Kidney capillary endothelial cell (primary cell): ENCODE measurements around the gene PPTC7.
A peak's percentile ranks its signal among the peaks of the same experiment; 100 is the strongest.
"Not testable (repeated sequence)": the region's sequence is repeated elsewhere in the genome, so short reads cannot be mapped to it uniquely, and the experiment has no call there.

Source experiments
- DNase-seq: peaks from one replicate; pipeline ENCODE4 v3.0.0-alpha.2; 2018; ENCODE audit warnings: low spot score

The PPTC7 gene

DNA sequence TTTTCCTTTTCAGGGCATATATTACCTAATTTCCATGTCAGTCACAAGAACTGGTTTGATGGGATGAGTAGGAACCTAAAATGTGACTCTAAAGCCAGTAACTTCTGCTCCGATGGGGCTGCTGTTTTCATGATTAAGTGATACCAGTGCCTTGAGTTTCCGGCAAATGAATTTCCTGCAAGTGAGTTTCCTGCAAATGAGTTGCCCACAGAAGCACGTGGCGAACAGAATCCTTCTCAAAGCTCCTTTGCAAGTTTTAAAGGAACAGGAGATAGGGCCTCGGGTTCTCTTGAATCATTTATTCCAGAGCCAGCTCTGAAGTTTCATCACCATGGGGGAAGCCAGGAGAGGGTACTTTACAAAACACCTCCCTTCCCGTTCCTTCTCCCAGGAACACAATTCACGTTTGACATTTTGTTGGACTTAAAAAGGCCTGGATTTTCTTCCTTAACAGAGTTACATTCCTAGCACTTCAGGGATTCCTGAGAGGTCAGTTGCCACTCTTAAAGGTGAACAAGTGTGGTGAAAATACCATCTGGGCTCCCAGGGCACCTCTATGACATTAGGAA lies 2.2 kb upstream of the PPTC7 start:
- DNase-seq, result peak; percentile 74

DNA sequence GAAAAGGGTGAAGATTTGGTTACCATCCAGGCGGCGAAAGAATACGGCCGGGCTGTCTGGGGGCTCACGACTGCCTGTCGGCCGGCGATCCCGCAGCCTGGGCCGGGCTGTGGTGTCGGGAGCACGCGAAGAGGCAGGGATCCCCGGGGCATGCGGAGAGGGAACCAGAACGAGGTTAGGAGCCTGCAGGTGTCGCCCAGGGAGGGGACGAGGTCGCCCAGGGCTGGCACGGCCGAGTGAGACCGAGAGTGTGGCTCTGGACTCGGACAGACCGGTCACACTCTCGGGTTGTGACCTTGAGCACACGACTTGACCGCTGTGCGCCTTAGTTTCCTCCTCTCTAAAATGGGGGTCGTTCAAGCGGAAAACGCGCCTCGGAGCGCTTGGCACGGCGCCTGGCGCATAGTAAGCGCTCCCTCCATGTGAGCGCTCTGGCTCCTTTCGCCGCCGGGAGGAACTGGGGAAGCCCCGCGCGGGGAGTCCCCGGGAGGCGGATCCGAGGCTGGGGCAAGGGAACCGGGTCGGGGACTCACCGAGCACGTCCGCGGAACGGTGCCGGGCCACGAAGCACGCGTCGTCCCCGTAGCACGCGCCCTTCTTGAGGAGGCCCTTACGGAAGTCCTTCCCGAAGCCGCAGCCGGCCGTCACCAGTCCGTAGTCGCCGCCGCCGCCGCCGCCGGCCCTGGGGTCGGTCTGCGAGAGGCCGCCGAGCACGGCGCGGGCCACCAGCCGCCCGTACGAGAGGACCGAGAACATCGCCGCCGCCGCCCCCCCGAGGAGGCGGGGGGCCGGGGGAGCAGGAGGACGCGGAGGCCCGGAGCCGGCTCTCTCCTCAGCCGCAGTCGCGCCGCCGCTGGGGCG lies 612 bp downstream of the PPTC7 start:
- peak; percentile 30 for DNase-seq

DNA sequence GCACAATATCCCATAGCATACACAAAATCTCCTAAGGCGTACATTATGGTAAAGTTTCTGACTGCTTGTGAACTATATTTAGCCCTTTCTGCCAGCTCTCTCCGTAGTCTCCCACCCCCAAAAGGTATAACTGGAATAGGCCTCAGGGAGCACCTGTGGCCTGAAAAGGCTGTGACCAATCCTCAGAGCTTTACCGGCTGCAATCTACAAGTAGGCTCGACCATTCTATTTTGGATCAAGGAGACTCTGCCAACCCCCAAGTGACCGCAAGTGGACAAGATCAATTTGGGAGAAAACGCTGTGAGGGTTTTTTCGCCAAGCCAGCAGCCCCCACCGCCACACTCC lies 1.2 kb downstream of the PPTC7 start:
- DNase-seq, result no peak

DNA sequence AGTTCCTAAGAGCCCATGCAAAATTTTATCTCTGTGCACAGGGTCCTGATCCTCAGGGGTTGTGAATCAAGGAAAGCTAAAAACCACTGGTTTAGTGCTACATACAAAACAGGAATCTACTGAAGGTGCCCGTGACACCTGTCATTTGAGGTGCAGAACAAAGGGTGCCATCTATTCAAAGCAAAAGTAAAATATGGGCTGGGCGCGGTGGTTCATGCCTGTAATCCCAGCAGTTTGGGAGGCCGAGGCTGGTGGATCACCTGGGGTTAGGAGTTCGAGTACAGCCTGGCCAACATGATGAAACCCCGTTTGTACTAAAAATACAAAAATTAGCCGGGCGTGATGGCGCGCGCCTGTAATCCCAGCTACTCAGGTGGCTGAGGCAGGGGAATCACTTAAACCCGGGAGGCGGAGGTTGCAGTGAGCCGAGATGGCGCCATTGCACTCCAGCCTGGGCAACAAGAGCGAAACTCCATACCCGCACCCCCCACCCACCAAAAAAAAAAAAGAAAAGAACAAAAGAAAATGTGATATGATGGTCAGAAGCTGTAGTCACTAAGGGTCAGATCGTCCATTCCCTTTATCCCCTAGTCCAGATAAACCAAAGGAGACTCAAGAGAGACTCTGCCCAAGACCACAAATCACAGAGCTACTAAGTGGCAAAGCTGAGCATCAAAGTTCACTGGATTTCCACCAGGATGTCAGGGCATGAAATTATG lies 3.4 kb downstream of the PPTC7 start:
- no peak for DNase-seq

DNA sequence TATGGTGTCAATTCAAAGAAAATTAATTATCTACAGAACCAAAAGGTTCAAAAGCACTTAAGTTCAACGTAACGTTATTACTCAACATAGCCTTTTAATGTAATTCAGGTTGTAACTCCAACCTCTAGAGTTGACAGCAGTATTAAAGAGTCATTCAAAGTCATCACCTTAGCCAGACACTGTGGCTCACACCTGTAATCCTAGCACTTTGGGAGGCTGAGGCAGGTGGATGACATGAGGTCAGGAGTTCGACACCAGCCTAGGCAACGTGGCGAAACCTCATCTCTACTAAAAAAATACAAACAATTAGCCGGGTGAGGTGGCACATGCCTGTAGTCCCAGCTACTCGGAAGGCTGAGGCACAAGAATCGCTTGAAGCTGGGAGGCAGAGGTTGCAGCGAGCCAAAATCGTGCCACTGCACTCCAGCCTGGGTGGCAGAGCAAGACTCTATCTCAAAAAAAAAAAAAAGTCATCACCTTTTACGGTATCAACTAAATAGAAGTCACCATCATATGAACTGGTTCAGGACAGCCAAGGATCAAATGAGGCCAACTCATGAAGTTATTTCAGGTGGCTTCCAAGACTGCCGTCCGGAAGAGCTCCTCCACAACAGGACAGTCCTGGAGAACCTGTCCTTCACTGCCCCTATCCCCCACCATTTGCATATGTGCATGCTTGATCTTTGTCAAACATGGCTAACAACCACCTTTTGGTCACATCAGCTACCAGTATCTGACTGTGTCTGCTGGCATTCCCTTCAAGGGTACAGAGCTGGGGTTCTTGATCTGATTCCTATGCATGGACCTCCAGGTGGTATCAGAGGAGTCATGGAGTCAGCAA lies 4.2 kb downstream of the PPTC7 start:
- no peak for DNase-seq

DNA sequence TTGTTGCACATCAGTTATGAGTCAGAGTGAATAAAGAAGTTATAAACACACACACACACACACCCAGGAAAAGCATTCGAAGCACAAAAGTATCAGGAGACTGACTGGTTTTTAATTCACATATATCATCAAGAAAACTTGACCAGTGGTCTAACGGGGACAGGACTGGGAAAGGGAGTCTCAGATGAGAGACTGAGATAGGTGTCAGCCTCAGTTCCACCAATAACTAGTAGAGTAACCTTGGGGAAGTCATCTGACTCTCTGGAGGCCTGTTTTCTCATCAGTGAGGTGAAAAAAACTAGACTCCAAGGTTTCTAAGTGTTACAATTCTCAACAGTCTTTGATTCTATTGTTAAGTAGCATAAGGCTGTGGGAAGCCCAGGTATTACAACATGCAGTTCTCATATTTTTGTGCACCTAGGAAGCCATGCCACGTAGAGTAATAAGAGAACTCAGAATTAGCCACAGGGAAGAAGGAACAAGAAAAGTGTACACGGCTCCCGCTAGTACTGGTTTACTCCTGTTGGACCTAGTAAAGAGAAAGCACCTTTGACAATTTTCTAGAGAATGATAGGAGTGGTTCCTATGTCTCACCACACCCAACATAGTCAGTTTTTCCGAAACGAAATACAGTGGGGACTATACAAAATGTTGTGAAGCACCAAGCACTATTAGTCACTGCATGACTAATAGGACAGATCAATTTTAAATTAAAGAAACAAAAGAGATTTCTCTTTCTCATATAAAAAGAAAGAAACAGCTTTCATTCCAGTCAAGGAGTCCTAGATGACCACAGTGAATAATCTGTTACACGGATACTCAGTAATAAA lies 5.0 kb downstream of the PPTC7 start:
- DNase-seq, result peak; percentile 38

DNA sequence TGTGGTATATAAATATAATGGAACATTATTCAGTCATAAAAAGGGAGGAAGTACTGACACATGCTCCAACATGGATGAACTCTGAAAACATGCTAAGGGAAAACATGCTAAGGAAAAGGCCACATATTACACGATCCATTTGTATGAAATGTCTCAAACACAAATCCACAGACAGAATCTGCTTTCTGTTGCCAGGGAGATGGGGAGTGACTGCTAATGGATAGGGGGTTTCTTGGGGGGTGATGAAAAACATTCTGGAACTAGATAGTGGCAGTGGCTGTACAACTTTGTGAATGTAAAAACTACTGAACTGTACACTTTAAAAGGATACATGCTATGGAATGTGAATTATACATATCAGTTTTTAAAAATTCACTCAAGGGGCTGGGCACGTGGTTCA lies 6.6 kb downstream of the PPTC7 start:
- no peak for DNase-seq

DNA sequence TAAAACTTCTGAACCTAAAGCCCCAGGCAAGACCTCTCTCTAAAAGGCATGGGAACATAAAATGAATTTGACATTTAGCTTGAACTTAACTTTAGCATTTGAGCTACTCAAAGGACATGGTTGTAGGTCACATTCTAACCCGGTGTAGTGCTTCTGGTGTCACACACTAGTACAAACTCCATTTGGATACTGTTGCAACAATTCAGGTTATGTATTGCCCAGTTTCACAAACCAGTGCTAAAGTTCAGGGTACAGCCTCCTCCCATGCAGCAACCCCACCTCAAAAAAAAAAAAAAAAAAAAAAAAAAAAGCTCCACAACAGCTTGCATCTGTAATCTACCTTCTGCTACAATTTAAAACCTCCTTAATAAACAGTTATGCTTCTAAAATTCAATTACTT lies 7.8 kb downstream of the PPTC7 start:
- DNase-seq, result no peak

DNA sequence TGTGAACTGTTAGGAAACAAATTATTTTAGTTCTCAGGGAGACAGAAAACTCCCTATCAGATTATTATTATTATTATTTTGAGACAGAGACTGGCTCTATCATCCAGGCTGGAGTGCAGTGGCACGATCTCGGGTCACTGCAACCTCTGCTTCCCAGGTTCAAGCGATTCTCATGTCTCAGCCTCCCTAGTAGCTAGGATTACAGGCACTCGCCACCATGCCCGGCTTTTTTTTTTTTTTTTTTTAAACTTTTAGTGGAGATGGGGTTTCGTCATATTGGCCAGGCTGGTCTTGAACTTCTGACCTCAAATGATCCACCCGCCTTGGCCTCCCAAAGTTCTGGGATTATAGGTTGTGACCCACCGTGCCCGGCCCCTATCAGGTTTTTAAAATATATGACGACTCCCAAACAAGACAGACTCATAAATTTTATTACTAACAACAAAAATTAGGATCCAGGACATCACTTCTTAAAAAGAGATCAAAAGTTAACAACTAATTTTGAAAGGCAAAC lies 8.3 kb downstream of the PPTC7 start:
- not testable (repeated sequence) for DNase-seq

DNA sequence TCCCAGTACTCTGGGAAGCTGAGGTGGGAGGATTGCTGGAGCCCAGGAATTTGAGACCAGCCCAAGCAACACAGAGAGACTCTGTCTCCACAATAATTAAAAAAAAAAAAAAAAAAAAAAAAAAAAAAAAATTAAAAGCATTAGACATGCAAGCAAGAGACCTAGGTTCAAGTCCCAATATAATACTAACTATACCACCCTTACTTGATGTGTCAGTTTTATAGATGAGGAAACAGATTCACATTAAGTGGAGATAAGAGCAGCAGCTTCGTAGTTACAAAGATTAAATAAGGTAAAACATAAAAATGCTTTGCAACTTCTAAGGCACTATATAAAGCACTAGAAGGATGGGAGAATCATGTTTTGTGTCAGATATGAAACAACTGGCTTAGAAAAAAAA lies 9.1 kb downstream of the PPTC7 start:
- no peak for DNase-seq

DNA sequence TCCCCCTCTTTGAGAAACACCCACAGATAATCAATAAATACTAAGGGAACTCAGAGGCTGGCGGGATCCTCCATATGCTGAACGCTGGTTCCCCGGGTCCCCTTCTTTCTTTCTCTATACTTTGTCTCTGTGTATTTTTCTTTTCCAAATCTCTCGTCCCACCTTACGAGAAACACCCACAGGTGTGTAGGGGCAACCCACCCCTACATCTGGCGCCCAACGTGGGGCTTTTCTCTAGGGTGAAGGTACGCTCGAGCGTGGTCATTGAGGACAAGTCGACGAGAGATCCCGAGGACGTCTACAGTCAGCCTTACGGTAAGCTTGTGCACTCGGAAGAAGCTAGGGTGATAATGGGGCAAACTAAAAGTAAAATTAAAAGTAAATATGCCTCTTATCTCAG lies 12.3 kb downstream of the PPTC7 start:
- not testable (repeated sequence) for DNase-seq

DNA sequence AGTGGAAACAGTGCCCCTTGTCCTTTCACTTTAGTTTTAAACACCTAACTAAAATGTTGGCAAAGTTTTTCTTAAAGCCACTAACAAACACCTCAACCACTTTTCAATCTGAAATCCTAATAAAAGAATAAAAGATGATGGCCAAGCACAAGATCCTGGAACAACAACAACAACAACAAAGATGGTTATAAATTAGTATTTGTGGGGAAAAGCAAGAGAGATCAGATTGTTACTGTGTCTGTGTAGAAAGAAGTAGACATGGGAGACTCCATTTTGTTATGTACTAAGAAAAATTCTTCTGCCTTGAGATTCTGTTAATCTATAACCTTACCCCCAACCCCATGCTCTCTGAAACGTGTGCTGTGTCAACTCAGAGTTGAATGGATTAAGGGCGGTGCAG lies 13.3 kb downstream of the PPTC7 start:
- not testable (repeated sequence) for DNase-seq

DNA sequence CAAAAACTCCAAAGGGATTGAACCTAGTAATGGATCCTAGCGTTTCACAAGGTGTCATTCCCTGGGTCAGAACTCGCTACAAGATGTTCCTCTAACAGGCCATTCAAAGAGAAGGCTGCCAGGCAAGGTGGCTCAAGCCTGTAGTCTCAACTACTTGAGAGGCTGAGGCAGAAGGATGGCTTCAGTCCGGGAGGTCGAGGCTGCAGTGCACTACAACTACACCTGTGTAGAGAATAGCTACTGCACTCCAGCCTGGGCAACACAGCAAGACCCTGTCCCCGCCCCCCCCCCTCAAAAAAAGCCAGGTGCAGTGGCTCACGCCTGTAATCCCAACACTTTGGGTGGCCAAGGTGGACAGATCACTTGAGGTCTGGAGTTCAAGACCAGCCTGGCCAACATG lies 14.4 kb downstream of the PPTC7 start:
- DNase-seq, result no peak

DNA sequence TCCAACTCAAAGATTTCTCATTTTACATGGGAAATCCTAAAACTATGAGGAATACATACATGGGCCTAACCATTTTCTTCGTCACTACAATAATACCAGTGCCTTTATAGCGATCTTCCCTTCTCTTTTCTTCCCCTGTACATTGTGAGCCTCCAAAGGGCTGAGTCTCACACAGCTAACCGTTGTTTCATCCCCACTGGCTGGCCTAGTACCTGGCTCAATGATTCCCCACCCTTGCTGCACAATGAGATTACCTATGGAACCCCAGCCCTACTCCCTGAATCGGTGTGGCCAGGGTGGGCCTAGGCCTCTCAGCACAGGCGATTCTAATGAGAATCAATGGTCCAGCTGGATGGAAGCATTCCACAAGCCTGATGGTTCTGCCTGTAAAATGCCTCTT lies 16.1 kb downstream of the PPTC7 start:
- DNase-seq, result no peak

DNA sequence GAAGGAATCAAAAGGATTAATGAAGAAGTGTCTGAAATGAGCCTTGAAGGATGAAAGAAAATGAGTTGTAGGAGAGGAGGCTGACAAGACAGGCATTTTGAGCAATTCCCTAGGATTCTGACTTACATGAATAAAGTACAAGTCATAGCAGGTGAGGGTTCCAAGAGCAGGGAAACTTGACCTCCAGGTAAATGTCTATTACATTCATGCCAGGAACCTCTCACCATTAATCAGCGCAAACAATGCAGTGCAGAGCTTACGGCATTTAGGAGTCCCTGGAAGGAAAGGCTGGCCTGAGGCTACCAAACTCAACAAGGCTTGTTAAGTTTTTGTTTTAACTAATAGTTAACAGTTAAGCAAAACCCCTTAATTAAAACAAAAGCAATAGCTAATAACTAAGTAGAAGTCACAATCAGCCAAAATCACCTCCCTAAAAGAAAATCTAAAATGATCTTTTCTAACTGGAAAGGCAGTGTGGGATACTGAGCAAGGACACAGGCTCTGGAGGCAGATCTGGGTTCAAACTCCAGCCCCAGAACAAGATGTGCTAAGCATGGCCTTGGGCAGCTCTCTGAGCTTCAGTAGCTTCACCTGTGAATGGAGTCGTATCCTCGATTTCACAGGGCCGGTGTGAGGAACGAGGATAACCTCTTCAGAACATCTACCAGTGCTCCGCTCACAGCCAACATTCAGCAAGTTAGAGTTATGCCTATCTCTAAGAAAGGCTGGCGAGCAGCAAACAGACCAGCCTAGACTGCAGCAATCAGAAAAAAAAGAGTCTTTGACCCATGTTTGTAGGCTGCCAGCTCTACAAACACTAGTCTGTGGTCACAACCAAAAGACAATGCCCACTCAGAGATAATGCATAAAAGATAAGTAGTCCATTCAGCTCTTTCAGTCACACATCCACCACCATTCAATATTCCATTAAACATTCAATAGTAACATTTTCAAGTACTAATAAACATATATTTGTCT lies 16.9 kb downstream of the PPTC7 start:
- no peak for DNase-seq

DNA sequence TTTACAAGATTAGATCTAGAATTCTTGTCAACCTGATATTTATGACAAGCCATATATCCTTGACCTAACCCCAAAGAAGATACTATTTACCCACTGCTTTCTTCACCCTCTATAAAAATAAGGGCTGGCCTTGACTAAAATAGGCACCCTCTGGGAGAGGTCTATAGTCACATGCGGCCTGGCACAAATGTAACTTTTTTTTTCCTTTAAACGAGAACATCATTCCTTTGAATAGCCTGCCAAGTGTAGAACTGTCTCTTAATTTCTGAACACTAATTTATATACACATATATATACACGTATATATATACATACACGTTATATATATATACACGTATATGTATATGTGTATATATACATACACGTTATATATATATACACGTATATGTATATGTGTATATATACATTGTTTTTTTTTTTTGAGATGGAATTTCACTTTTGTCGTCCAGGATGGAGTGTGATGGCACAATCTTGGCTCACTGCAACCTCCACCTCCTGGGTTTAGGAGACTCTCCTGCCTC lies 18.6 kb downstream of the PPTC7 start:
- DNase-seq, result no peak

DNA sequence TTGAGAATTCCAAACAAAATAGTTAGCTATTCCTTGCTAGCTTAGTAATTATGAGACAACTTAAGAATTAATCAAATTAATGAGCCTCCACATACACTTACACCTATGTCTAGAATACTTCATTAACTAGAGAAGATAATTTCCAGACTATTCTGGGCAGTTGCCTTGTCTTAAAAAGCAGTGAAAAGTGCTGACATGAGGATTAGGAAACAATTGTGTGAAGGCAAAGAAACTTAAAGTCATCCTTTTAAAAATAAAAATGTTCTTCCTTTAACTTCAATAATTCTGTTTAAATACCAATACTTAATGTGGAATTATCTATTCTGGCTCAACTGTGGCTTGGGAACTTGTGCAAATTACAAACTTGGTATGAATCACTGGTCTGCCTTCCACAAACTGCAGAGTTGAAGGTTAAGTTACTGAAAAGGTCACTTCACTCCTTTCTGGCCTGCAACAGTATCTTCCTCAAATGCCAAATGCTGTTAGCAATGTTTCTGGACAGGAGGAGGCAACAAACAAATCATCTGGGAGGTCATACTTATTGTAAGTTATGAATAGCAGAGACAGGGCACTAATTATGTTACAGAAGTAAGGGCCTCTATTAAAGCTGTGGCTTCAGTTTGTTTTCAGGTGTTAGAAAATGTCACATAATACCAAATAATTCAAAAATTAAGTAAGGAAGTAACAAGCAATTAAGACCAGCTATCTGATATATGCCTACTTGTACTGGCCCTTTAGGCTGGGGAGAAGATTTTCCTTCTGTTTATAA lies 19.2 kb downstream of the PPTC7 start:
- no peak for DNase-seq

DNA sequence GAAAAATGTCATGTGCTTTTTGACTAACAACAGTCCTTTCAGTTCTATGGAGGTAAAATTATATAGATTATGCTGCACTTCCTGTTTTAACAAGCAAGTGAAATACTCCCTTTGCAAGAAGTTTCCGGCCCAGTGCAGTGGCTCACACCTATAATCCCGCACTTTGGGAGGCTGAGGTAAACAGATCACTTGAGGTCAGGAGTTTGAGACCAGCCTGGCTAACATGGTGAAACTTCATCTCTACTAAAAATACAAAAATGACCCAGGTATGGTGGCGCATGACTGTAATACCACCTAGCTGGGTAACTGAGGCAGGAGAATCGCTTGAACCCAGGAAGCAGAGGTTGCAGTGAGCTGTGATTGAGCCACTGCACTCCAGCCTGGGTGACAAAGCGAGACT lies 20.7 kb downstream of the PPTC7 start:
- DNase-seq, result not testable (repeated sequence)
